ENCODE measurements around the gene NDUFC2. TPM values are rescaled to one million over a fixed set of nuclear protein-coding genes. Genes with fewer than 3 reads are reported as not detected.

The NDUFC2 gene
- total and polyA plus RNA-seq, 2 donors (not counting 3 experiments of a cell fraction or from before 2014, with no cell fraction given) = 226 to 318 TPM

GRCh38 chr11:78046486-78046854, 33.2 kb downstream of the NDUFC2 start:
- Histone ChIP-seq H3K4me3 (replicated peaks in 1 of 3; ENCODE audit: insufficient read depth in 1 of 3, low read depth in 1 of 3, low read length in 3 of 3) (no peak overlapping the region), H3K4me1 (ENCODE audit: control insufficient read depth, extremely low read depth, insufficient read depth, low read length) (peaks cover 7% of the 10 kb centered on the region)
- POLR2A ChIA-PET = no interaction called here

More at GRCh38 chr11:78046486-78046854, 33.2 kb downstream of the NDUFC2 start:
- no peak overlapping the region for H3K4me2 ChIP-seq (ENCODE audit: insufficient read depth, low read length)
- peak overlapping the region; percentile 29 for H2AFZ ChIP-seq (ENCODE audit: low read depth, low read length)
- DNase-seq (ENCODE audit: low read depth, low spot score) (no peak), FAIRE-seq (no peak)
- H3K79me2 ChIP-seq (ENCODE audit: control insufficient read depth, insufficient read depth, low read length) = no peaks in the 10 kb centered on the region
- H3K9me3 ChIP-seq (replicated peaks; ENCODE audit: control insufficient read depth, insufficient read depth, low read length) = no peaks in the 10 kb centered on the region
- dilution Hi-C loops (cut with MboI; ENCODE audit: extremely low pct_ligation_motif_present, low sequenced_read_pairs) (no loop called here), intact Hi-C loops (cut with micrococcal nuclease) (loop anchor here (1.0 to 2.0 kb wide), 6 partner anchors 16 to 514 kb away; partner anchors contain the start of genes CLNS1A and RSF1)
- no peaks in the 10 kb centered on the region for H3K36me3 ChIP-seq (ENCODE audit: control insufficient read depth in 2 of 2, extremely low read depth in 1 of 2, insufficient read depth in 2 of 2, low read length in 2 of 2)
- no peak overlapping the region for H3K9ac ChIP-seq (replicated peaks; ENCODE audit: extremely low read depth, insufficient read depth, low read length)
- no TSS peak for BruUV-seq (replicated peaks)
- H3K27ac ChIP-seq (ENCODE audit: insufficient read depth, low read depth, low read length) = no peak overlapping the region
- no peaks in the 10 kb centered on the region for H3K9me1 ChIP-seq (replicated peaks; ENCODE audit: control insufficient read depth, extremely low read depth, insufficient read depth, low read length)
- H4K20me1 ChIP-seq (replicated peaks; ENCODE audit: control insufficient read depth, extremely low read depth, insufficient read depth, low read length) = no peaks in the 10 kb centered on the region
- CTCF ChIA-PET = interaction anchor here (0.7 to 4.9 kb wide), 23 partner anchors 9 to 518 kb away, joined by 3 to 37 read pairs (median 6); partner anchors contain the start of genes AQP11, INTS4 and NDUFC2
- H3K27me3 ChIP-seq (ENCODE audit: control insufficient read depth in 2 of 2, insufficient read depth in 2 of 2, low read length in 2 of 2) = no peaks in the 10 kb centered on the region
- no peak for TF ChIP-seq MYC (IDR thresholded peaks at IDR 0.05; ENCODE audit: low read depth, low read length)
- no peak for TF ChIP-seq JUN (IDR thresholded peaks at IDR 0.05; ENCODE audit: borderline replicate concordance, insufficient read depth, insufficient read length, low read depth)
- TF ChIP-seq GATA2 (IDR thresholded peaks at IDR 0.05; ENCODE audit: insufficient read depth, insufficient read length, low read depth, low read length) = no peak
- TF ChIP-seq, protein P1, sequence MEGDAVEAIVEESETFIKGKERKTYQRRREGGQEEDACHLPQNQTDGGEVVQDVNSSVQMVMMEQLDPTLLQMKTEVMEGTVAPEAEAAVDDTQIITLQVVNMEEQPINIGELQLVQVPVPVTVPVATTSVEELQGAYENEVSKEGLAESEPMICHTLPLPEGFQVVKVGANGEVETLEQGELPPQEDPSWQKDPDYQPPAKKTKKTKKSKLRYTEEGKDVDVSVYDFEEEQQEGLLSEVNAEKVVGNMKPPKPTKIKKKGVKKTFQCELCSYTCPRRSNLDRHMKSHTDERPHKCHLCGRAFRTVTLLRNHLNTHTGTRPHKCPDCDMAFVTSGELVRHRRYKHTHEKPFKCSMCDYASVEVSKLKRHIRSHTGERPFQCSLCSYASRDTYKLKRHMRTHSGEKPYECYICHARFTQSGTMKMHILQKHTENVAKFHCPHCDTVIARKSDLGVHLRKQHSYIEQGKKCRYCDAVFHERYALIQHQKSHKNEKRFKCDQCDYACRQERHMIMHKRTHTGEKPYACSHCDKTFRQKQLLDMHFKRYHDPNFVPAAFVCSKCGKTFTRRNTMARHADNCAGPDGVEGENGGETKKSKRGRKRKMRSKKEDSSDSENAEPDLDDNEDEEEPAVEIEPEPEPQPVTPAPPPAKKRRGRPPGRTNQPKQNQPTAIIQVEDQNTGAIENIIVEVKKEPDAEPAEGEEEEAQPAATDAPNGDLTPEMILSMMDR (IDR thresholded peaks at IDR 0.05; ENCODE audit: extremely low read depth in 1 of 2, insufficient read depth in 1 of 2, low read depth in 1 of 2, low read length in 2 of 2) = no peak
- no peak for TF ChIP-seq EZH2 (IDR thresholded peaks at IDR 0.05; ENCODE audit: borderline replicate concordance, low read depth, low read length, severe bottlenecking)
- TF ChIP-seq POLR2AphosphoS5 (IDR thresholded peaks at IDR 0.05; ENCODE audit: insufficient read depth, low read depth, low read length) = no peak
- no peak for TF ChIP-seq POLR2A (IDR thresholded peaks at IDR 0.05; ENCODE audit: low read depth, low read length)
- TF ChIP-seq FOS (IDR thresholded peaks at IDR 0.05; ENCODE audit: borderline replicate concordance, insufficient read depth, low read length) = no peak
- TF ChIP-seq, protein P2, sequence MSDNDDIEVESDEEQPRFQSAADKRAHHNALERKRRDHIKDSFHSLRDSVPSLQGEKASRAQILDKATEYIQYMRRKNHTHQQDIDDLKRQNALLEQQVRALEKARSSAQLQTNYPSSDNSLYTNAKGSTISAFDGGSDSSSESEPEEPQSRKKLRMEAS (IDR thresholded peaks at IDR 0.05; ENCODE audit: insufficient read depth, insufficient read length) = no peak

Measured in endothelial cell of umbilical vein (primary cell).